Left ventricle myocardium inferior (tissue), 1 donor: Measurements from ENCODE around the gene EP300. TPM values are rescaled to one million over a fixed set of nuclear protein-coding genes. Genes with fewer than 3 reads are reported as not detected.
A peak's percentile ranks its signal among the peaks of the same experiment; 100 is the strongest.

Experiments
- DNase-seq: peaks from one replicate; pipeline ENCODE4 v3.0.0-alpha.2; 2020
- H3K27ac ChIP-seq: fragments of 200-600 bp; replicated peaks from 2 replicates; pipeline ENCODE4 v1.8.0; 2021
- H3K27me3 ChIP-seq: fragments of 200-600 bp; 2 replicates; pipeline ENCODE4 v1.8.0; 2021; ENCODE audit warnings: low read depth
- H3K36me3 ChIP-seq: fragments of 200-600 bp; 2 replicates; pipeline ENCODE4 v1.8.0; 2021
- H3K4me1 ChIP-seq: fragments of 200-600 bp; 2 replicates; pipeline ENCODE4 v1.8.0; 2021
- H3K4me3 ChIP-seq: fragments of 200-600 bp; 2 replicates; pipeline ENCODE4 v1.8.0; 2021; ENCODE audit warnings: mild to moderate bottlenecking, moderate library complexity
- H3K9me3 ChIP-seq: fragments of 200-600 bp; replicated peaks from 2 replicates; pipeline ENCODE4 v1.8.0; 2021
- intact Hi-C: fragments of 100-400 bp; cut with micrococcal nuclease; formaldehyde crosslinking; loops from one replicate; pipeline ENCODE4 v1.11.0; 2022
- total RNA-seq: library from RNA; stranded (reverse); fragmentation: NEBNext Ultra II Directional; extraction: Animal tissue kit (Norgen Biotek cat#: 25700); gene quantifications from one replicate; pipeline ENCODE4 v1.2.1, GENCODE V29; 2021
- TF ChIP-seq, protein P1 (sequence below): fragments of 200-600 bp; IDR thresholded peaks from 2 replicates; pipeline ENCODE4 v1.8.0; 2021; ENCODE audit warnings: antibody characterized with exemption, mild to moderate bottlenecking, borderline replicate concordance
- donor health status: DM: no; HTN: yes; CAD: no; lungs with severe emphysema.

The EP300 gene
- total RNA-seq, 1 donor from 2014 or later, result 26.2 TPM

DNA sequence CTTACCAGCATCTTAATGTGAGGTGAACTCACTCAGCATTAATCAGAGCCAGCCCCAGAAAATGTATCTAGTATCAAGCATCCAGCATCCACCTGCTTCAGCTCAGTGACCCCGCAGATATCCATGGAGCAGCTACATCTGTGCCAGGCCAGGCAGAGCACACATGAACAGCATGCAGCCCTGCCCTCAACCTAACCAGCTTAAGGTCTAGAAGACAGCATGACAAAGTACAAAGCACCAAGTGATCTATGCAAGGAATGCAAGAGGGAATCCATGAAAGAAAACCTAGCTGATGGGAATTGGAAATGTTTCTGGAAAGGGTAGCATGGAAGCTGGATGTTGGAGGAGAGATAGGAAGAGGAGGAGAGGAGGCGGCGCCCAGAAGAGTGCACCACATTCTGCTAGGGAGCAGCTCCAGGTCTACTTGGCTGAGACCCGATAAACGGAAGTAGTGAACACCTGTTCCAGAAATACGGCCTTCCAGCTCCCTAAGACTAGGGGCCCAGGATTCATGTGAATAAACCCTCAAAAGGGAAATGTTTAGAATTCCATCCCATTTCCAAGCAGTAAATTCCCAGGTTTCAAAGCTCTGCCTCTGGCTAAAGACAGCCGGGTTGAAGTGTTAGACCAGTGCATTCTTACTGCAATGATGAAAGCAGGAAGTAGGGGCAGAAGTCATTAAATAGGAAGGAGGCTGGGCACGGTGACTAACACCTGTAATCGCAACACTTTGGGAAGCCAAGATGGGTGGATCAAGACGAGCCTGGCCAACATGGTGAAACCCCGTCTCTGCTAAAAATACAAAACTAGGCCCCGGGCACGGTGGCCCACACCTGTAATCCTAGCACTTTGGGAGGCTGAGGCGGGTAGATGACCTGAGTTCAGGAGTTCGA lies 89.2 kb downstream of the EP300 start:
- H3K27me3 ChIP-seq, result no peaks in the 10 kb centered on the region
- H3K36me3 ChIP-seq, result peaks cover 35% of the 10 kb centered on the region
- H3K4me3 ChIP-seq, result no peak overlapping the region
- peaks cover 31% of the 10 kb centered on the region for H3K4me1 ChIP-seq
- no peak for DNase-seq
- H3K9me3 ChIP-seq, result no peaks in the 10 kb centered on the region
- H3K27ac ChIP-seq, result peak overlapping the region; percentile 5
- intact Hi-C loops, result no loop called here
- TF ChIP-seq, protein P1, sequence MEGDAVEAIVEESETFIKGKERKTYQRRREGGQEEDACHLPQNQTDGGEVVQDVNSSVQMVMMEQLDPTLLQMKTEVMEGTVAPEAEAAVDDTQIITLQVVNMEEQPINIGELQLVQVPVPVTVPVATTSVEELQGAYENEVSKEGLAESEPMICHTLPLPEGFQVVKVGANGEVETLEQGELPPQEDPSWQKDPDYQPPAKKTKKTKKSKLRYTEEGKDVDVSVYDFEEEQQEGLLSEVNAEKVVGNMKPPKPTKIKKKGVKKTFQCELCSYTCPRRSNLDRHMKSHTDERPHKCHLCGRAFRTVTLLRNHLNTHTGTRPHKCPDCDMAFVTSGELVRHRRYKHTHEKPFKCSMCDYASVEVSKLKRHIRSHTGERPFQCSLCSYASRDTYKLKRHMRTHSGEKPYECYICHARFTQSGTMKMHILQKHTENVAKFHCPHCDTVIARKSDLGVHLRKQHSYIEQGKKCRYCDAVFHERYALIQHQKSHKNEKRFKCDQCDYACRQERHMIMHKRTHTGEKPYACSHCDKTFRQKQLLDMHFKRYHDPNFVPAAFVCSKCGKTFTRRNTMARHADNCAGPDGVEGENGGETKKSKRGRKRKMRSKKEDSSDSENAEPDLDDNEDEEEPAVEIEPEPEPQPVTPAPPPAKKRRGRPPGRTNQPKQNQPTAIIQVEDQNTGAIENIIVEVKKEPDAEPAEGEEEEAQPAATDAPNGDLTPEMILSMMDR, result no peak

DNA sequence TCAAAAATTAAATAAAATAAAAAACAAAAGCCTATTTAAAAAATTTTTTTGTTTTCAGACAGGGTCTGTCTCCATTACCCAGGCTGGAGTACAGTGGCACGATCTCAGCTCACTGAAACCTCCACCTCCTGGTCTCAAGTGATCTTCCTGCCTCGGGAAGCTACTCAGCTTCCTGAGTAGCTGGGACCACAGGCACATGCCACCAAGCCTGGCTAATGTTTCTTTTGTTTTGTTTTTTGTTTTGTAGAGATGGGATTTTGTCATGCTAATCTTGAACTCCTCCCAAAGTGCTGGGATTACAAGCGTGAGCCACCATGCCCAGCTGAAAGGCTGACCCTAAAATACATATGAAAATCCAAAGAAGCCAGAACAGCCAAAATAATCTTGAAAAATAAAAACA lies 92.3 kb downstream of the EP300 start:
- no peaks in the 10 kb centered on the region for H3K9me3 ChIP-seq
- peaks cover 10% of the 10 kb centered on the region for H3K36me3 ChIP-seq
- DNase-seq, result no peak
- intact Hi-C loops, result no loop called here
- peaks cover 8% of the 10 kb centered on the region for H3K4me1 ChIP-seq
- no peak overlapping the region for H3K27ac ChIP-seq
- H3K4me3 ChIP-seq, result no peak overlapping the region
- TF ChIP-seq, protein P1, result no peak
- H3K27me3 ChIP-seq, result no peaks in the 10 kb centered on the region

GRCh38 chr22:41191467-41191866 lies 99.1 kb downstream of the EP300 start:
- no peak overlapping the region for H3K27ac ChIP-seq
- TF ChIP-seq, protein P1, result no peak
- H3K9me3 ChIP-seq, result no peaks in the 10 kb centered on the region
- H3K27me3 ChIP-seq, result no peaks in the 10 kb centered on the region
- peaks cover under 1% of the 10 kb centered on the region for H3K4me1 ChIP-seq
- no peak for DNase-seq
- H3K36me3 ChIP-seq, result no peaks in the 10 kb centered on the region
- intact Hi-C loops, result no loop called here
- no peak overlapping the region for H3K4me3 ChIP-seq

DNA sequence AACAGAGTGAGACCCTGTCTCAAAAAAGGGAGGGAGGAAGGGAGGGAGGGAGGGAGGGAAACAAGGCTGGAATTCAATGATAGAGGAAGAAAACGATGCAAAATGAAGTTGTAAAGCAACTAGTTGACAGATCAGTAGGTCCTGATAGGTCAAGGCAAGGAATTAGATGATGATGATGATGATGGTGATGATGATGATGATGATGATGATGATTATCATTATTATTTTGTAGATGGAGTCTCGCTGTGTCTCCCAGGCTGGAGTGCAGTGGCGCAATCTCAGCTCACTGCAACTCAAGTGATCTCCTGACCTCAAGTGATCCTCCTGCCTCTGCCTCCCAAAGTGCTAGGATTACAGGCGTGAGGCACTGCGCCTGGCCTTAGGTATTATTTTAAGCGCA lies 101.4 kb downstream of the EP300 start:
- H3K27ac ChIP-seq, result no peak overlapping the region
- no peak overlapping the region for H3K4me3 ChIP-seq
- no peaks in the 10 kb centered on the region for H3K9me3 ChIP-seq
- TF ChIP-seq, protein P1, result no peak
- H3K36me3 ChIP-seq, result no peaks in the 10 kb centered on the region
- intact Hi-C loops, result no loop called here
- no peak for DNase-seq
- no peaks in the 10 kb centered on the region for H3K27me3 ChIP-seq
- H3K4me1 ChIP-seq, result peaks cover 21% of the 10 kb centered on the region

DNA sequence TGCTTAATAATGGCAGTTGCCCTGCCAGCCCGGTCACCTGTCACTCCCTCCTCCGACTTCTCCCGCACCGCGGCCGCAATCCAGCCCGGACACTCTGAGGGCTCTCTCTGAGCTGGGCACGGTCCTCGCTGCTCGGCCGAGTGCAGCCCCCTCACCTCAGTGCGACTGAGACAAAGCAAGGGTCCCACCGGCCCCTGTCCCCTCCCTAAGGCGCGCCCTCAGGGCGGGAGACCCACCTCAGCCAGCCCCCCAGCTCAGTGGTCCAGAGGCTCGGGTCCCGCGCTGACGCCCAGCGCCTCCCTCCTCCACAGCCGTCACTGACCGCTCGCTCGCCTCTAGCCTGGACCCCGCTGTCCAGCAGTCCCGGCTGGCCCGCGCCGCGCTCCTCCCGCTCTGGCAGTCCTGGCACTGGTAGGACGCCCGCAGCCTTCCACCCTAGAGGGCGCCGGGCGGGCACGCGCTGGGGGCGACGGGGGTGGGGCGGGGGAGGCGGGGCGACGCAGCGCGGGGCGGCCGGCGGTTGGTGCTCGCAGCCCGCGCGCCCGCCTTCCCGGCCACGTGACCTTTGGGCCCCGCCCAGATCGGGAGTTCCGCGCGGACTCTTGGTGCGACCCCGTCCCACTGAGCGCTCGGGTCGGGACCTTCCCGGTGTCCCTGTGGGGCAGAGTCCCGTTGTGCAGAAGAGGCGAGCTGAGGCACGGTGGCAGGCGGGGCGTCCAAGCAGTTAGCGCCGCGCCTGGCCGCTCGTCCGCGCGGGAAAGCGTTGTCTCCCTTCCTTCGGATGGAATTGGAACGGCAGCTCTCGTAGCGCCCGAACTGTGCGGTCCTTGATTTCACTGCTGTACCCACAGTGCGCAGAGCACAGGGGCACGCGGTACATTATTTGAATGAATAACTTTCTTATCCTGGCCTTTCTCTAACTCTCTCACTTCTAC lies 104.9 kb downstream of the EP300 start:
- Histone ChIP-seq H3K4me1 (peaks cover 21% of the 10 kb centered on the region), H3K27ac (peak overlapping the region; percentile 80), H3K27me3 (no peaks in the 10 kb centered on the region), H3K4me3 (peak overlapping the region; percentile 86), H3K36me3 (no peaks in the 10 kb centered on the region), H3K9me3 (no peaks in the 10 kb centered on the region)
- DNase-seq, result peak; percentile 87
- intact Hi-C loops, result no loop called here
- TF ChIP-seq, protein P1, result peak; percentile 29
